Tongue (tissue), 2 donors: ENCODE results near the gene NFATC2. TPM values are rescaled to one million over a fixed set of nuclear protein-coding genes. Genes with fewer than 3 reads are reported as not detected.

Source experiments
- DNase-seq: peaks from one replicate; pipeline ENCODE4 v3.0.0-alpha.2; 2015
- total RNA-seq: library from RNA; depleted of rRNA; stranded (reverse); fragments of >200 nt; gene quantifications from one replicate; pipeline ENCODE4 v1.2.3, GENCODE V29; 2014

NFATC2 gene
- total RNA-seq, 1 donor from 2014 or later: 9.6 TPM

GRCh38 chr20:51536116-51537069 lies 6.1 kb downstream of the NFATC2 start:
- no peak for DNase-seq

- no peak for DNase-seq
Measured at GRCh38 chr20:51535674-51536073, 6.8 kb downstream of the NFATC2 start.

GRCh38 chr20:51535075-51535386 lies 7.5 kb downstream of the NFATC2 start:
- DNase-seq: no peak

- DNase-seq: no peak
Measured at GRCh38 chr20:51533291-51534172, 9.0 kb downstream of the NFATC2 start.

- peak; percentile 61 for DNase-seq
Measured at GRCh38 chr20:51532577-51533191, 9.8 kb downstream of the NFATC2 start.

- no peak for DNase-seq
Measured at GRCh38 chr20:51531712-51532456, 10.6 kb downstream of the NFATC2 start.

- DNase-seq: no peak
Measured at GRCh38 chr20:51531141-51531710, 11.3 kb downstream of the NFATC2 start.

GRCh38 chr20:51529758-51530157 lies 12.8 kb downstream of the NFATC2 start:
- peak; percentile 68 for DNase-seq

- peak; percentile 35 for DNase-seq
Measured at GRCh38 chr20:51529081-51529681, 13.3 kb downstream of the NFATC2 start.

GRCh38 chr20:51528263-51529027 lies 14.1 kb downstream of the NFATC2 start:
- no peak for DNase-seq

- no peak for DNase-seq
Measured at GRCh38 chr20:51526754-51527153, 15.8 kb downstream of the NFATC2 start.

GRCh38 chr20:51526106-51526470 lies 16.4 kb downstream of the NFATC2 start:
- DNase-seq: no peak

GRCh38 chr20:51525241-51526105 lies 17.0 kb downstream of the NFATC2 start:
- DNase-seq: no peak

GRCh38 chr20:51523276-51524013 lies 19.1 kb downstream of the NFATC2 start:
- DNase-seq: no peak

- DNase-seq: no peak
Measured at GRCh38 chr20:51522207-51522606, 20.3 kb downstream of the NFATC2 start.

- DNase-seq: no peak
Measured at GRCh38 chr20:51517839-51518238, 24.7 kb downstream of the NFATC2 start.

GRCh38 chr20:51516855-51517254 lies 25.7 kb downstream of the NFATC2 start:
- DNase-seq: no peak

- no peak for DNase-seq
Measured at GRCh38 chr20:51514836-51515235, 27.7 kb downstream of the NFATC2 start.

- DNase-seq: no peak
Measured at GRCh38 chr20:51514249-51514648, 28.3 kb downstream of the NFATC2 start.
